HFF-Myc (cell line): Measurements from ENCODE around the gene FBXO7.

Experiments used
- DNase-seq: peaks from one replicate; pipeline ENCODE4 v3.0.0-alpha.2; 2011; ENCODE audit warnings: low read depth; ENCODE audit errors: extremely low read depth
- H3K4me3 ChIP-seq: replicated peaks from 2 replicates; pipeline ENCODE4 v1.5.1; 2011; ENCODE audit warnings: low read depth, mild to moderate bottlenecking, control low read depth, low read length
- CTCF ChIP-seq: IDR thresholded peaks from 2 replicates; pipeline ENCODE4 v1.5.1; 2012; ENCODE audit warnings: mild to moderate bottlenecking, low read depth, low read length, control low read depth; ENCODE audit errors: missing control alignments

FBXO7 gene

GRCh38 chr22:32534252-32535235 is 59.9 kb downstream of the FBXO7 start:
- DNase-seq, result no peak
- no peak overlapping the region for H3K4me3 ChIP-seq
- TF ChIP-seq CTCF, result no peak

- no peak for DNase-seq
- no peak overlapping the region for H3K4me3 ChIP-seq
- TF ChIP-seq CTCF, result no peak
These were observed 61.0 kb downstream of the FBXO7 start for GRCh38 chr22:32535531-32536190.

- H3K4me3 ChIP-seq, result no peak overlapping the region
- no peak for DNase-seq
- TF ChIP-seq CTCF, result no peak
These were observed 61.7 kb downstream of the FBXO7 start for GRCh38 chr22:32536352-32536751.

- TF ChIP-seq CTCF, result no peak
- DNase-seq, result no peak
- no peak overlapping the region for H3K4me3 ChIP-seq
These were observed 63.9 kb downstream of the FBXO7 start for GRCh38 chr22:32538521-32538920.

GRCh38 chr22:32539631-32540421 is 65.2 kb downstream of the FBXO7 start:
- TF ChIP-seq CTCF, result no peak
- DNase-seq, result no peak

GRCh38 chr22:32541481-32541880 is 66.9 kb downstream of the FBXO7 start:
- H3K4me3 ChIP-seq, result no peak overlapping the region
- no peak for TF ChIP-seq CTCF
- no peak for DNase-seq

More at GRCh38 chr22:32539631-32540421, 65.2 kb downstream of the FBXO7 start:
- H3K4me3 ChIP-seq, result no peak overlapping the region
